Nephron progenitor cell (in vitro differentiated cells): Measurements from ENCODE around the gene GALNT2.

Source experiments
- DNase-seq: peaks from one replicate; pipeline ENCODE4 v3.0.0; 2021
- H3K27ac Mint-ChIP-seq: 2 replicates; pipeline ENCODE4 v1.8.0; 2021; ENCODE audit warnings: mild to moderate bottlenecking, moderate library complexity, mixed read lengths
- H3K27me3 Mint-ChIP-seq: 2 replicates; pipeline ENCODE4 v1.8.0; 2021; ENCODE audit warnings: mild to moderate bottlenecking, low read depth, mixed read lengths; ENCODE audit not compliant: poor library complexity
- H3K36me3 Mint-ChIP-seq: 2 replicates; pipeline ENCODE4 v1.8.0; 2021; ENCODE audit warnings: low read depth, mixed read lengths
- H3K4me1 Mint-ChIP-seq: 2 replicates; pipeline ENCODE4 v1.8.0; 2021; ENCODE audit warnings: mixed read lengths
- H3K4me3 Mint-ChIP-seq: 2 replicates; pipeline ENCODE4 v1.8.0; 2021; ENCODE audit warnings: mild to moderate bottlenecking, moderate library complexity, mixed read lengths
- H3K9me3 Mint-ChIP-seq: 2 replicates; pipeline ENCODE4 v1.8.0; 2021; ENCODE audit warnings: mild to moderate bottlenecking, moderate library complexity, mixed read lengths
- TF ChIP-seq, protein P1 (sequence below): fragments of 200-600 bp; sonication (generic); IDR thresholded peaks from 2 replicates; pipeline ENCODE4 v1.5.0; 2021; ENCODE audit warnings: antibody characterized with exemption

GALNT2 gene

GRCh38 chr1:230179249-230179648 is 112.2 kb downstream of the GALNT2 start:
- Mint-ChIP-seq H3K9me3 (peaks cover under 1% of the 10 kb centered on the region), H3K27me3 (peaks cover 4% of the 10 kb centered on the region), H3K4me3 (no peak overlapping the region), H3K36me3 (peaks cover 47% of the 10 kb centered on the region), H3K27ac (no peak overlapping the region), H3K4me1 (peaks cover 40% of the 10 kb centered on the region)
- DNase-seq, result no peak
- TF ChIP-seq, protein P1, sequence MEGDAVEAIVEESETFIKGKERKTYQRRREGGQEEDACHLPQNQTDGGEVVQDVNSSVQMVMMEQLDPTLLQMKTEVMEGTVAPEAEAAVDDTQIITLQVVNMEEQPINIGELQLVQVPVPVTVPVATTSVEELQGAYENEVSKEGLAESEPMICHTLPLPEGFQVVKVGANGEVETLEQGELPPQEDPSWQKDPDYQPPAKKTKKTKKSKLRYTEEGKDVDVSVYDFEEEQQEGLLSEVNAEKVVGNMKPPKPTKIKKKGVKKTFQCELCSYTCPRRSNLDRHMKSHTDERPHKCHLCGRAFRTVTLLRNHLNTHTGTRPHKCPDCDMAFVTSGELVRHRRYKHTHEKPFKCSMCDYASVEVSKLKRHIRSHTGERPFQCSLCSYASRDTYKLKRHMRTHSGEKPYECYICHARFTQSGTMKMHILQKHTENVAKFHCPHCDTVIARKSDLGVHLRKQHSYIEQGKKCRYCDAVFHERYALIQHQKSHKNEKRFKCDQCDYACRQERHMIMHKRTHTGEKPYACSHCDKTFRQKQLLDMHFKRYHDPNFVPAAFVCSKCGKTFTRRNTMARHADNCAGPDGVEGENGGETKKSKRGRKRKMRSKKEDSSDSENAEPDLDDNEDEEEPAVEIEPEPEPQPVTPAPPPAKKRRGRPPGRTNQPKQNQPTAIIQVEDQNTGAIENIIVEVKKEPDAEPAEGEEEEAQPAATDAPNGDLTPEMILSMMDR, result no peak

DNA sequence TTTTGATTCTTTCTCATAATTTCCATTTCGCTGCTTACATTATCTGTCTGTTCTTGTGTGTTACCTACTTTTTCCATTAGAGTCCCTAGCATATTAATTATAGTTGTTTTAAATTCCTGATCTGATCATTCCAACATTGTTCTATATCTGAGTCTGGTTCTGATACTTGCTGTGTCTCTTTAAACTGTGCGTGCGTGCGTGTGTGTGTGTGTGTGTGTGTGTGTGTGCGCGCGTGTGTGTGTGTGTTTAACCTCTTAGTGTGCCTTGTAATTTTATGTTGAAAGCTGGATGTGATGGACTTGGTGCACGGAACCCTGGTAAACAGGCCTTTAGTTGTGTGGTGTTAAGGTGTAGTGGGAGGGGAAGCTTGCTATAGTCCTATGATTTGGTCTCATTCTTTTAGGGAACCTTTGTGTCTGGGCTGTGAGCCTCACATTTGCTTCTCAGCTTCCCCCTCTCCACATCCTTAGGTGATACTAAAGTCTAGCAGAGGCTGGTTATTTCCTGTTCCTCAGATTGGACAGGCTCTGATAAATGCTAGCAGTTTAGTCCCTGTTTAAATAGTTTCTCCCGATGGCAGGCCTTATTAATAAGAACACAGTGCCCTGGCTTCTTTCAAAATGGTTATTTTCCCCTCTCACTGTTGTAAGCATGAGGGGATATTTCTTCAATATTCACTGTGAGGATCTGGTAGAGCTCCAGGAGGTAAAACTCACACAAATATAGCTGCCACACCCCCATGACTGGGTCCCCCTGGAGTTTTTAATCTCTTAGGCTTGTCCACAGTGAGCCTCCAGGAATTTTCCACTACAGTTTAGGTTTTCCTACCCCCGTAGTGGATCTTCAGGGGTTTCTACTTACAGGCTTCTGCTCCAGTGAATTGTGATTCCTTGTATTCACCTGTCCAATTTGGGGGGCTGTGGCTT is 118.3 kb downstream of the GALNT2 start:
- no peaks in the 10 kb centered on the region for H3K27me3 Mint-ChIP-seq
- no peak overlapping the region for H3K4me3 Mint-ChIP-seq
- TF ChIP-seq, protein P1, result no peak
- H3K9me3 Mint-ChIP-seq, result peaks cover 16% of the 10 kb centered on the region
- peaks cover 69% of the 10 kb centered on the region for H3K36me3 Mint-ChIP-seq
- no peak overlapping the region for H3K27ac Mint-ChIP-seq
- no peak for DNase-seq
- H3K4me1 Mint-ChIP-seq, result peaks cover 8% of the 10 kb centered on the region

GRCh38 chr1:230186003-230186863 is 119.2 kb downstream of the GALNT2 start:
- no peak overlapping the region for H3K4me3 Mint-ChIP-seq
- peaks cover 61% of the 10 kb centered on the region for H3K36me3 Mint-ChIP-seq
- H3K27ac Mint-ChIP-seq, result no peak overlapping the region
- H3K4me1 Mint-ChIP-seq, result peaks cover 8% of the 10 kb centered on the region
- DNase-seq, result no peak
- H3K9me3 Mint-ChIP-seq, result peaks cover 16% of the 10 kb centered on the region
- no peaks in the 10 kb centered on the region for H3K27me3 Mint-ChIP-seq
- TF ChIP-seq, protein P1, result no peak

- no peak for DNase-seq
- Mint-ChIP-seq H3K4me3 (no peak overlapping the region), H3K9me3 (peaks cover 16% of the 10 kb centered on the region), H3K4me1 (peaks cover 8% of the 10 kb centered on the region), H3K27ac (no peak overlapping the region), H3K27me3 (no peaks in the 10 kb centered on the region), H3K36me3 (peaks cover 61% of the 10 kb centered on the region)
- TF ChIP-seq, protein P1, result no peak
These were observed 119.8 kb downstream of the GALNT2 start for GRCh38 chr1:230186874-230187273.

DNA sequence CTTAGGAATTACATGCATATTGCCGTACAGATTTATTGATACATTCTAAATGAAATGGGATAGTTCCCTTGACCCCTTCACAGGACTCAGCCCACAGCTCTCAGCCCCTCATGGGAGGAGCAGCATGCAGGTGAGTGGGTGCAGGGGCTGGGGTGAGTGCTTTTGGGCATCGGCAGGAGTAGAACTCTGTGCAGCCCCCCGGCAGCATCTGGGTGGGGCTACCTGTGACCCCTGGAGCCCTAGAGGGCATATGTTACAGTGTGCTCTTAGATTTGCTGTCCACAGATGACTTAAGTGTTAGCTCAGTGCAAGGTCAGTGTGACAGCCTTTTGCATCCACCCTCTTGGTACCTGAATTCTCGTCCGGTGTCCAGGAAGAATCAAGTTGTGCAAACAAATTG is 120.3 kb downstream of the GALNT2 start:
- H3K36me3 Mint-ChIP-seq, result peaks cover 59% of the 10 kb centered on the region
- H3K27ac Mint-ChIP-seq, result no peak overlapping the region
- TF ChIP-seq, protein P1, result no peak
- no peaks in the 10 kb centered on the region for H3K27me3 Mint-ChIP-seq
- peaks cover 16% of the 10 kb centered on the region for H3K9me3 Mint-ChIP-seq
- DNase-seq, result no peak
- H3K4me1 Mint-ChIP-seq, result peaks cover 8% of the 10 kb centered on the region
- no peak overlapping the region for H3K4me3 Mint-ChIP-seq
